ENCODE results near the gene PCNX4.

PCNX4 gene

DNA sequence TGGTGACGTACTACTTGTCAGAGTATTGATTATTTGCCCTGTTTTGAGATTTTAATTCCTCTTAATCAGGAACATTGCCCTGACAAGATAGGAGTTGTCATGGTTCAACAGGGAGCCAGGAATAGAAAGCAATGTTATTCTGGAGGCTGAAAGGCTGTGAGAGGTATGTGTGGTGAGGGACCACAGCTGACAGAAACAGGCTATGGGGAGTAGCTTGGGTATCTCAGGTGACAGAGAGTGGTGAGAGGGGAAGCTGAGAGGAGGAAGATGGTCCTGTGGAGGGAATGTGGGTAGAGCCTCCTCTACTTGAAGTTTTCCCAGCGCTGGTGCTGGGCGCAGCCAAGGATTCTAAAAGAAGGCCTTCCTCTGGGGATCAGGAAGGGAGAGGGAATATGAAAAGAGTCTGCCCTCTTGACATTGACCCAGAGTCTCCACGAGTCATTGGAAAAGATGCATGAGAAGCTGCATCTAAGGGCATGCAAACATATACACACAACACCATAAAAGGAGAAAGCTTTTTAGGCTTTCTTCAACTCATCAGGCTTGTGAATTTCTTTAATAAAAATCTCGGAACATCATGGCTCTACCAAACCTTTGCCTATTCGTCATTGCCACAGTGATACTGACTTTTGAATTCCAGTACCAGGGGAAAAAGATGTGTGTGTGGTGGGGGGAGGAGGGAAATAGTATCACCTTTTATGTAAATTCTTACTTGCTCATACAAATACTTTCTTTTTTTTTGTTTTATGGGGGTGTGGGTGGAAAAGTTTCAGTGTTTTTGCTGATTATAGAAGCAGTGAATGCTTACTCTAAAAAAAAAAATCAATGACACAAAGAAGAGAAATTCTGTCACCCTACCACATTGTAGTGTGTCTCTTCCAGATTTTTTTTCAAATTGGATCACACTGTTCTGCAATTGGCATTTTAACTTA lies 113.4 kb downstream of the PCNX4 start:
- Histone ChIP-seq H3K27me3 (ENCODE audit: insufficient read depth, low read length, poor library complexity) (no peaks in the 10 kb centered on the region), H3K36me3 (ENCODE audit: control insufficient read depth, insufficient read depth, low read length) (no peaks in the 10 kb centered on the region), H3K4me2 (ENCODE audit: low read length) (no peak overlapping the region), H3K56ac (ENCODE audit: low read length) (no peak overlapping the region), H3K4me3 (ENCODE audit: low read length) (no peak overlapping the region), H3K27ac (ENCODE audit: low read depth, low read length) (no peak overlapping the region), H3K79me2 (ENCODE audit: control insufficient read depth, insufficient read depth, low read length) (no peaks in the 10 kb centered on the region), H3K23ac (ENCODE audit: low read length) (no peak overlapping the region), H2BK15ac (replicated peaks; ENCODE audit: low read depth) (no peak overlapping the region), H3K79me1 (ENCODE audit: low read length) (no peaks in the 10 kb centered on the region), H3K18ac (ENCODE audit: low read length) (no peak overlapping the region), H4K8ac (ENCODE audit: low read depth, low read length) (no peak overlapping the region), H3K9ac (ENCODE audit: low read length) (no peak overlapping the region), H4K5ac (ENCODE audit: low read length) (no peak overlapping the region), H2BK120ac (ENCODE audit: low read depth, low read length) (no peak overlapping the region), H2AK5ac (ENCODE audit: low read length) (no peak overlapping the region), H3K4ac (ENCODE audit: low read depth, low read length) (no peak overlapping the region), H2BK5ac (ENCODE audit: low read length) (no peak overlapping the region), H3K4me1 (ENCODE audit: control insufficient read depth, low read depth, low read length) (no peaks in the 10 kb centered on the region)
- DNase-seq = no peak
- WGBS (ENCODE audit: extremely low coverage, insufficient coverage, low lambda C conversion rate) = no CpG with 5 or more reads among the region's 6 CpGs

DNA sequence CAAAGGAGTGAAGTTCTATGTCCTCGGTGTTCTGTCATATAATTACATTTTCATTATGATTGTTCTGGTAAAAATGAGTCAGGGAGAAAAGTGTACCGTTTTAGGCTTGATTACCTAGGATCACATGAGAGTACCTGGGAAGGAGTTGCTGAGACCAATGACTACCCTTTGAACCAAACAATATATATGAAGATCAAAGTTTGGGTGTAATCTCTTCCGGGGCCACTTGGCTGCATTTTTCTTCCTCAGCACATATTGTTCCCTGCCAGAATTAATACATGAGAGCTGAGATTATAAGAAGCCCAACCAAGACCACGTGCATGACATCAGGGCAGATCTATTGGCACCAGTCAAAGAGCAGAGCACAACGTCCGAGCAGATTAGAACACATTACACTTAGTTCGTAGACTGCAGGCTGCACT lies 114.5 kb downstream of the PCNX4 start:
- Histone ChIP-seq H3K4me3 (ENCODE audit: low read length) (no peak overlapping the region), H3K18ac (ENCODE audit: low read length) (no peak overlapping the region), H3K9ac (ENCODE audit: low read length) (no peak overlapping the region), H4K8ac (ENCODE audit: low read depth, low read length) (no peak overlapping the region), H2AK5ac (ENCODE audit: low read length) (no peak overlapping the region), H3K27ac (ENCODE audit: low read depth, low read length) (no peak overlapping the region), H2BK120ac (ENCODE audit: low read depth, low read length) (no peak overlapping the region), H3K79me2 (ENCODE audit: control insufficient read depth, insufficient read depth, low read length) (no peaks in the 10 kb centered on the region), H2BK5ac (ENCODE audit: low read length) (no peak overlapping the region), H3K4me2 (ENCODE audit: low read length) (no peak overlapping the region), H3K36me3 (ENCODE audit: control insufficient read depth, insufficient read depth, low read length) (no peaks in the 10 kb centered on the region), H3K27me3 (ENCODE audit: insufficient read depth, low read length, poor library complexity) (no peaks in the 10 kb centered on the region), H3K56ac (ENCODE audit: low read length) (no peak overlapping the region), H3K4me1 (ENCODE audit: control insufficient read depth, low read depth, low read length) (no peaks in the 10 kb centered on the region), H3K4ac (ENCODE audit: low read depth, low read length) (no peak overlapping the region), H3K79me1 (ENCODE audit: low read length) (no peaks in the 10 kb centered on the region), H4K5ac (ENCODE audit: low read length) (no peak overlapping the region), H2BK15ac (replicated peaks; ENCODE audit: low read depth) (no peak overlapping the region), H3K23ac (ENCODE audit: low read length) (no peak overlapping the region)
- no peak for DNase-seq
- no CpG with 5 or more reads among the region's 7 CpGs for WGBS (ENCODE audit: extremely low coverage, insufficient coverage, low lambda C conversion rate)

DNA sequence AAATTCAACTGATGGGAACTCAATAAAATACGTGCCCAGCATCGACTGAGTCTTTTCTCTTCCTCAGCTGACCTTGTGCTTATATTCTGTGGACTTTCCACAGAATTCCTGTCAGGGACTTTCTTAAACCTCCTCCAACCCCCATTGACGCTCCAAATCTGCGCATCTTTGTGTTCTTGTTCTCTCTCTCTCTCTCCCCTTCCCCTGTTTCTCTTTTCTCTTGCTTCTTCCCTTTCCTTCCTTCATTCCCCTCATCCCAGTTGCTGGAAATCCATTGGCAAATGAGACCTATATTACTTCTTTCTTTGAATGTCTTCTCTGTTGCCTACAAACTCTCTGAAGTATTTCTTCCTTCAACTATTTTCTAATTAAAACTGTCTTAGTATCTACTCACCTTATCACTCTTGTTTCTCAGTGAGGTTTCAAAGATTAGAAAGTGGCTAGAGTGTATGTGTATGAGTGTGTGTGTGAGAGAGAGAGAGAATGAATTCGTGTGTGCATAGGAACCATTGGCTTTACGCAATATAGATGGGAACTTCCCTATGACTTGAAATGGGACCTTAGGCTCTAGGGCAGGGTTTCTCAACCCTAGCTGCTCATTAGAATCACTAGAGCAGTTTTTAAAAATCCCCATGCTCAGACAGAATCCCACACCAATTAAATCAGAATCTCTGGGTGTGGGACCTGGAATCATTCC lies 115.3 kb downstream of the PCNX4 start:
- no CpG with 5 or more reads among the region's 6 CpGs for WGBS (ENCODE audit: extremely low coverage, insufficient coverage, low lambda C conversion rate)
- no peak for DNase-seq

GRCh38 chr14:60210703-60211102 lies 119.0 kb downstream of the PCNX4 start:
- no peak overlapping the region for H3K27ac ChIP-seq (ENCODE audit: low read depth, low read length)
- H3K4me3 ChIP-seq (ENCODE audit: low read length) = no peak overlapping the region
- no peak for DNase-seq
- no peaks in the 10 kb centered on the region for H3K79me2 ChIP-seq (ENCODE audit: control insufficient read depth, insufficient read depth, low read length)
- no peak overlapping the region for H2BK5ac ChIP-seq (ENCODE audit: low read length)
- no peak overlapping the region for H4K8ac ChIP-seq (ENCODE audit: low read depth, low read length)
- H3K36me3 ChIP-seq (ENCODE audit: control insufficient read depth, insufficient read depth, low read length) = no peaks in the 10 kb centered on the region
- no peaks in the 10 kb centered on the region for H3K79me1 ChIP-seq (ENCODE audit: low read length)
- no peaks in the 10 kb centered on the region for H3K27me3 ChIP-seq (ENCODE audit: insufficient read depth, low read length, poor library complexity)
- no peak overlapping the region for H3K4me2 ChIP-seq (ENCODE audit: low read length)
- H3K23ac ChIP-seq (ENCODE audit: low read length) = no peak overlapping the region
- no peak overlapping the region for H2AK5ac ChIP-seq (ENCODE audit: low read length)
- WGBS (ENCODE audit: extremely low coverage, insufficient coverage, low lambda C conversion rate) = no CpG with 5 or more reads among the region's 1 CpG
- no peak overlapping the region for H3K9ac ChIP-seq (ENCODE audit: low read length)
- H2BK120ac ChIP-seq (ENCODE audit: low read depth, low read length) = no peak overlapping the region
- H3K4me1 ChIP-seq (ENCODE audit: control insufficient read depth, low read depth, low read length) = no peaks in the 10 kb centered on the region
- H3K4ac ChIP-seq (ENCODE audit: low read depth, low read length) = no peak overlapping the region
- H3K56ac ChIP-seq (ENCODE audit: low read length) = no peak overlapping the region
- H3K18ac ChIP-seq (ENCODE audit: low read length) = no peak overlapping the region
- no peak overlapping the region for H2BK15ac ChIP-seq (replicated peaks; ENCODE audit: low read depth)
- H4K5ac ChIP-seq (ENCODE audit: low read length) = no peak overlapping the region

More for the DNA sequence above, 115.3 kb downstream of the PCNX4 start:
- no peak overlapping the region for H4K8ac ChIP-seq (ENCODE audit: low read depth, low read length)
- H3K4ac ChIP-seq (ENCODE audit: low read depth, low read length) = no peak overlapping the region
- no peaks in the 10 kb centered on the region for H3K27me3 ChIP-seq (ENCODE audit: insufficient read depth, low read length, poor library complexity)
- no peak overlapping the region for H3K56ac ChIP-seq (ENCODE audit: low read length)
- no peaks in the 10 kb centered on the region for H3K36me3 ChIP-seq (ENCODE audit: control insufficient read depth, insufficient read depth, low read length)
- H3K23ac ChIP-seq (ENCODE audit: low read length) = no peak overlapping the region
- no peaks in the 10 kb centered on the region for H3K79me2 ChIP-seq (ENCODE audit: control insufficient read depth, insufficient read depth, low read length)
- no peak overlapping the region for H2BK120ac ChIP-seq (ENCODE audit: low read depth, low read length)
- no peak overlapping the region for H3K27ac ChIP-seq (ENCODE audit: low read depth, low read length)
- H2BK5ac ChIP-seq (ENCODE audit: low read length) = no peak overlapping the region
- H3K9ac ChIP-seq (ENCODE audit: low read length) = no peak overlapping the region
- H2AK5ac ChIP-seq (ENCODE audit: low read length) = no peak overlapping the region
- no peak overlapping the region for H3K18ac ChIP-seq (ENCODE audit: low read length)
- H3K4me2 ChIP-seq (ENCODE audit: low read length) = no peak overlapping the region
- H4K5ac ChIP-seq (ENCODE audit: low read length) = no peak overlapping the region
- no peak overlapping the region for H2BK15ac ChIP-seq (replicated peaks; ENCODE audit: low read depth)
- H3K79me1 ChIP-seq (ENCODE audit: low read length) = no peaks in the 10 kb centered on the region
- no peaks in the 10 kb centered on the region for H3K4me1 ChIP-seq (ENCODE audit: control insufficient read depth, low read depth, low read length)
- H3K4me3 ChIP-seq (ENCODE audit: low read length) = no peak overlapping the region

DNA sequence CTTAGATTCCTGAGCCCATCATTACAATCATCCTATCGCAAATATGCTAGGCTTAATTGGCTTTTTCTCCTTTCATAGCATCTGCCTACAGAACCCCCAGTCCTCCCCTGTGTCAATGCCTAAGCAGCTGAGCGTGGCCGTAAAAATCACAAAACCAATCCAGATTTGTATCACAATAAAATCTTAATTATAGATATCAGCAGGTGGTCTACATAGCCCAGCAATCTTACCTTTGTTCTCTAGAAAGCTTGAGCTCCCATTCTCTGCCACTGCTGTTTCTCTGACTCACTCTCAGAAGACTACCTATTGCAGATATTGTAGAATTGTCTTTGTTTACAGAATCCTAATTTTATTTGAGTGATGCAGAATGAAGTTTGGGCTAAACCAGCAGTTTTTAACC lies 119.4 kb downstream of the PCNX4 start:
- Histone ChIP-seq H2BK5ac (ENCODE audit: low read length) (no peak overlapping the region), H2BK15ac (replicated peaks; ENCODE audit: low read depth) (no peak overlapping the region), H3K56ac (ENCODE audit: low read length) (no peak overlapping the region), H3K9ac (ENCODE audit: low read length) (no peak overlapping the region), H4K5ac (ENCODE audit: low read length) (no peak overlapping the region), H3K79me2 (ENCODE audit: control insufficient read depth, insufficient read depth, low read length) (no peaks in the 10 kb centered on the region), H3K36me3 (ENCODE audit: control insufficient read depth, insufficient read depth, low read length) (no peaks in the 10 kb centered on the region), H3K23ac (ENCODE audit: low read length) (no peak overlapping the region), H3K27ac (ENCODE audit: low read depth, low read length) (no peak overlapping the region), H2BK120ac (ENCODE audit: low read depth, low read length) (no peak overlapping the region), H3K4me2 (ENCODE audit: low read length) (no peak overlapping the region), H3K4me1 (ENCODE audit: control insufficient read depth, low read depth, low read length) (no peaks in the 10 kb centered on the region), H4K8ac (ENCODE audit: low read depth, low read length) (no peak overlapping the region), H3K4me3 (ENCODE audit: low read length) (no peak overlapping the region), H3K27me3 (ENCODE audit: insufficient read depth, low read length, poor library complexity) (no peaks in the 10 kb centered on the region), H3K4ac (ENCODE audit: low read depth, low read length) (no peak overlapping the region), H3K79me1 (ENCODE audit: low read length) (no peaks in the 10 kb centered on the region), H3K18ac (ENCODE audit: low read length) (no peak overlapping the region), H2AK5ac (ENCODE audit: low read length) (no peak overlapping the region)
- no CpG with 5 or more reads among the region's 3 CpGs for WGBS (ENCODE audit: extremely low coverage, insufficient coverage, low lambda C conversion rate)
- DNase-seq = no peak

Data from mesendoderm (in vitro differentiated cells).